HG02610 (cell line): ENCODE results near the gene HBE1.
A peak's percentile ranks its signal among the peaks of the same experiment; 100 is the strongest.
"Not testable (repeated sequence)": the region's sequence is repeated elsewhere in the genome, so short reads cannot be mapped to it uniquely, and the experiment has no call there.

Experiments
- ATAC-seq: cut with Tn5 transposase; IDR thresholded peaks from one replicate; pipeline ENCODE4 v1.9.1; 2021; ENCODE audit warnings: mild to moderate bottlenecking, moderate library complexity; ENCODE audit not compliant: unreplicated experiment

The HBE1 gene

GRCh38 chr11:5285703-5286340 is 16.1 kb upstream of the HBE1 start:
- no peak for ATAC-seq

- no peak for ATAC-seq
These were observed 14.9 kb upstream of the HBE1 start for GRCh38 chr11:5284637-5285036.

- ATAC-seq, result no peak
These were observed 14.1 kb upstream of the HBE1 start for GRCh38 chr11:5283882-5284281.

GRCh38 chr11:5283086-5283485 is 13.3 kb upstream of the HBE1 start:
- ATAC-seq, result no peak

GRCh38 chr11:5282628-5283027 is 12.9 kb upstream of the HBE1 start:
- no peak for ATAC-seq

GRCh38 chr11:5281596-5281995 is 11.9 kb upstream of the HBE1 start:
- no peak for ATAC-seq

GRCh38 chr11:5280582-5281102 is 10.9 kb upstream of the HBE1 start:
- ATAC-seq, result peak; percentile 97

- no peak for ATAC-seq
These were observed 9.8 kb upstream of the HBE1 start for GRCh38 chr11:5279471-5280090.

GRCh38 chr11:5277807-5278382 is 8.2 kb upstream of the HBE1 start:
- peak; percentile 63 for ATAC-seq

GRCh38 chr11:5276697-5277096 is 7.0 kb upstream of the HBE1 start:
- no peak for ATAC-seq

- no peak for ATAC-seq
These were observed 5.8 kb upstream of the HBE1 start for GRCh38 chr11:5275369-5276110.

GRCh38 chr11:5274395-5274794 is 4.7 kb upstream of the HBE1 start:
- no peak for ATAC-seq

GRCh38 chr11:5272395-5273017 is 2.8 kb upstream of the HBE1 start:
- ATAC-seq, result no peak

- ATAC-seq, result no peak
These were observed 2.6 kb downstream of the HBE1 start for GRCh38 chr11:5267033-5267563.

- no peak for ATAC-seq
These were observed 3.1 kb downstream of the HBE1 start for GRCh38 chr11:5266609-5267008.

- no peak for ATAC-seq
These were observed 3.9 kb downstream of the HBE1 start for GRCh38 chr11:5265832-5266231.

GRCh38 chr11:5258543-5259262 is 11.0 kb downstream of the HBE1 start:
- ATAC-seq, result no peak

- ATAC-seq, result no peak
These were observed 12.4 kb downstream of the HBE1 start for GRCh38 chr11:5257296-5257695.

GRCh38 chr11:5254646-5255413 is 14.9 kb downstream of the HBE1 start, which contains the start of gene HBG2:
TSS of gene HBG2 (minus strand) at chr11:5254781. CDS start at chr11:5254728, 53 bp downstream.
- not testable (repeated sequence) for ATAC-seq
